ENCODE data around the gene ADAM23.

The ADAM23 gene

GRCh38 chr2:206572725-206573124 lies 129.4 kb downstream of the ADAM23 start:
- DNase-seq, result no peak

GRCh38 chr2:206573793-206574192 lies 130.5 kb downstream of the ADAM23 start:
- no peak for DNase-seq

- DNase-seq, result no peak
Observed at GRCh38 chr2:206584323-206585116, 141.2 kb downstream of the ADAM23 start.

- DNase-seq, result no peak
Observed at GRCh38 chr2:206585335-206585734, 142.0 kb downstream of the ADAM23 start.

- no peak for DNase-seq
Observed at GRCh38 chr2:206586609-206587008, 143.3 kb downstream of the ADAM23 start.

GRCh38 chr2:206597717-206598218 lies 154.4 kb downstream of the ADAM23 start:
- DNase-seq, result no peak

GRCh38 chr2:206603243-206603642 lies 159.9 kb downstream of the ADAM23 start:
- no peak for DNase-seq

GRCh38 chr2:206610451-206610850 lies 167.1 kb downstream of the ADAM23 start:
- no peak for DNase-seq

- DNase-seq, result no peak
Observed at GRCh38 chr2:206611191-206611590, 167.9 kb downstream of the ADAM23 start.

- DNase-seq, result no peak
Observed at GRCh38 chr2:206611736-206612135, 168.4 kb downstream of the ADAM23 start.

GRCh38 chr2:206614811-206615210 lies 171.5 kb downstream of the ADAM23 start:
- DNase-seq, result no peak

GRCh38 chr2:206615417-206616089 lies 172.2 kb downstream of the ADAM23 start:
- no peak for DNase-seq

GRCh38 chr2:206616151-206616550 lies 172.8 kb downstream of the ADAM23 start:
- no peak for DNase-seq

- no peak for DNase-seq
Observed at GRCh38 chr2:206619011-206619410, 175.7 kb downstream of the ADAM23 start.

GRCh38 chr2:206626108-206626507 lies 182.8 kb downstream of the ADAM23 start:
- DNase-seq, result no peak

GRCh38 chr2:206627632-206628031 lies 184.3 kb downstream of the ADAM23 start:
- DNase-seq, result no peak

- no peak for DNase-seq
Observed at GRCh38 chr2:206631340-206631739, 188.0 kb downstream of the ADAM23 start.

- DNase-seq, result no peak
Observed at GRCh38 chr2:206635015-206635414, 191.7 kb downstream of the ADAM23 start.

- DNase-seq, result no peak
Observed at GRCh38 chr2:206639636-206640035, 196.3 kb downstream of the ADAM23 start.

GRCh38 chr2:206641226-206641625 lies 197.9 kb downstream of the ADAM23 start:
- no peak for DNase-seq

- peak; percentile 1 for DNase-seq
Observed at GRCh38 chr2:206642075-206643025, 199.0 kb downstream of the ADAM23 start, which contains the start of gene FAM237A. Gene FAM237A (plus strand): TSS chr2:206642487. CDS start chr2:206644237, 1,750 bp downstream.

GRCh38 chr2:206647985-206648384 lies 204.7 kb downstream of the ADAM23 start:
- no peak for DNase-seq

GRCh38 chr2:206657087-206657486 lies 213.8 kb downstream of the ADAM23 start:
- no peak for DNase-seq
